ENCODE results near the gene KRT4.

GRCh38 chr12:52824741-52825410 is 11.0 kb upstream of the KRT4 start:
- no peak for TF ChIP-seq CTCF (IDR thresholded peaks at IDR 0.05; ENCODE audit: poor library complexity)
- no peak for TF ChIP-seq EZH2 (IDR thresholded peaks at IDR 0.05; ENCODE audit: borderline replicate concordance)
- TF ChIP-seq EZH2phosphoT487 (IDR thresholded peaks at IDR 0.05; ENCODE audit: low read depth, severe bottlenecking, unreplicated experiment), result no peak
